HG03571 (cell line): ENCODE results near the gene CST3.
"Not testable (repeated sequence)": the region's sequence is repeated elsewhere in the genome, so short reads cannot be mapped to it uniquely, and the experiment has no call there.

ENCODE experiments used
- ATAC-seq: cut with Tn5 transposase; IDR thresholded peaks from one replicate; pipeline ENCODE4 v1.9.1; 2021; ENCODE audit not compliant: unreplicated experiment

Gene CST3

DNA sequence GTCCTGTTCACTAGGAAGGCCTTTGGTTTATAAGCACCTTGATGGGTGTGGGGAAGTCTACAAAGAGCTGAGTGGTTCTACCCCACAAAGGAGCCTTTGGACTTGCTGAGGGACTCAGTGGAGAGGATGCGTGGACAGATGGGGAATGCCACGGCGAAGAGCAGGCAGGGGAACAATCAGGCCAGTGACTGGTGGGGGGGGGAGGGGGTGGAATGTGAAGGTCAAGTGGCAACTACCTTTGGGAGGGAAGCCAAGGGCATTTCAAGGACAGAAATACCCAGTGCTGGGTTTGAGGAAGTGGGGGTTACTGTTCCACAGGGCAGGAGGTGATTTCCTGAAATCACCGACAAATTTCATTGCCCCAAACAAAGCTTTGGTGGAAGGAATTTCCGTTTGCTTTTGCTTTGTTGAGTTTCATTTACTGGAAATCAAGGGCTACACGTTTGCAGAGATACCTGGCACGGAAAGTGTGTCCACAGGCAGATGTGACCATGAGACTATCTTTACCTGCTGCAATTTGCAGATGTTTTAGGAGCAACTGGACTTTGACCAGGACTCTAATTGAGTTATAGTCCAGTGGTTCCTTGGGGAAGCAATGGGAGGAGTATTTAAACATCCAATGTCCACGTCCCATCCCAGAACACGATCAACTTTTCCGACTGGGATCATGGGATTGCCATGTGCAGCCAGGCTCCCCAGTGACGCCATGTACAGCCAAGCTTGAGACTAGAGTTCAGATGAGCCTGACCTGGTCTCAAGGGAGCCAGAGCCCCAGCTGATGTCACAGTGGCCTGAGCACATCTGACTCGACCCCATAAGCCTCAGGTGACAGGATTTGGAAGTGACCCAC is 8.0 kb downstream of the CST3 start:
- ATAC-seq: no peak

- ATAC-seq: no peak
Observed at GRCh38 chr20:23629017-23629541, 8.7 kb downstream of the CST3 start.

DNA sequence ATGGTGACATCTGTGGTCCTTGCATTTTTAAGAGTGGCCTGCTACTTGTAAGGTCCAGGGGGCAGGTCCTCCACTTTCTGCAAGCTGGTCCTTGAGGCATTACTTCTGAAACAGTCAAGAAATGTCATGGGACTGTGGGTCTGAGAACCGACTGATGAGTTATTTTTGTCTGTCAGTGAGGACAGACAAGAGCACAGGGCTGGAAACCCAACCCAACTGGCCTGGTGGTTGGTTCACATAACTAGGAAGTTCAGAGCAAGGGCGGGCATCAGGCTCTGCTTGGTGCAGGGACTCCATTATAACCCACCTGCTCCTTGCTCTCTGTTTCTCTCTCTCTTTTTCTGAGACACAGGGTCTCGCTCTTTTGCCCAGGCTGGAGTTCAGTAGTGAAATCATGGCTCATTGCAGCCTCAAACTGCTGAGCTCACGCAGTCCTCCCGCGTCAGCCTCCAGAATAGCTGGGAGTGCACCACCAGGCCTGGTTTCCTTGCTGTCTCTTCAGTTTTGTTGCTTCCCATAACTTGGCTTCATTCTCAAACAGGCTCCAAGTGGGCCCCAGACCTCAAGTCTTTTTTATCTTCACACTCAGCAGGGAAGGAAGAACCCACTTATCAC is 9.2 kb downstream of the CST3 start:
- ATAC-seq: no peak

DNA sequence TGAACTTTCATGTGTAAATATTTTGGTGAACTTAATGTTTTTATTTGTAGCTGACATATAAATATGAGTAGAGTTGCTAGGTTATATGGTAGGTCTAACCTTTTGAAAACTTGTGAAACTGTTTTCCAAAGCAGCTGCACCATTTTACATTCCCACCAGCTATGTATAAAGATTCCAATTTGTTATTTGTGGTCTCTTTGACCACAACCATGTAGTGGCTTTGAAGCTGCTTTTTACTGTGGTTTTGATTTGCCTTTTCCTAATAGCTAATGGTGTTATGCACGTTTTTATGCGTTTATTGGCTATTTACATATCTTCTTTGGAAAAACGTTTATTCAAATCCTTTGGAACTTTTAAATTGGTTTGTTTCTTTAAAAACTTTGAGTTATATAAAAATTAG is 10.3 kb downstream of the CST3 start:
- ATAC-seq: no peak

DNA sequence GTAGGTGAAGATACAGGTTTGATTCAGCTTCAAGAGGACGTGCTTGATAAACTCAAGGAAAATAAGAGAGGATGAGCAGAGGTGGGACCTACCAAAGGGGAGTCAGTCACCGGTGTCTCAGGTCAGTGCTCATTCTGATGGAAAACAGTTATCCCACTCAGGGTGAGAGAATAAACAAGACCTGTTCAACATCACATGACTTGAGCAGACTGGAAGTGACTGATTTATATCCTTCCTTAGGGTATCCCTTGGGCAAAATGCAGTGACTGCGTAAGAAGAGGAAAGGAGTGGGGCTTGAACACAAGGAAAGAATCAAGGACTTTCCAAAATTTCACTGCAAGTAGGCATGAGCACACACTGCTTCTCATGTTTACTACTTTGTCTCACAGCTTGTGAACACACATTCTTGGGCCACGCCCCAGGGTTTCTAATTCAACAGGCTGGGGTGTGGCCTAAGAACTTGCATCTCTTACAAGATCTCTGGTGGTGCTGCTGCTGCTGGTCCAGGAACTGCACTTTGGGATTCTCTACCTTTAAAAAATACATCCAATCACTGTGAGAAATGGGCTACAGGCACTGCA is 11.6 kb downstream of the CST3 start:
- no peak for ATAC-seq

DNA sequence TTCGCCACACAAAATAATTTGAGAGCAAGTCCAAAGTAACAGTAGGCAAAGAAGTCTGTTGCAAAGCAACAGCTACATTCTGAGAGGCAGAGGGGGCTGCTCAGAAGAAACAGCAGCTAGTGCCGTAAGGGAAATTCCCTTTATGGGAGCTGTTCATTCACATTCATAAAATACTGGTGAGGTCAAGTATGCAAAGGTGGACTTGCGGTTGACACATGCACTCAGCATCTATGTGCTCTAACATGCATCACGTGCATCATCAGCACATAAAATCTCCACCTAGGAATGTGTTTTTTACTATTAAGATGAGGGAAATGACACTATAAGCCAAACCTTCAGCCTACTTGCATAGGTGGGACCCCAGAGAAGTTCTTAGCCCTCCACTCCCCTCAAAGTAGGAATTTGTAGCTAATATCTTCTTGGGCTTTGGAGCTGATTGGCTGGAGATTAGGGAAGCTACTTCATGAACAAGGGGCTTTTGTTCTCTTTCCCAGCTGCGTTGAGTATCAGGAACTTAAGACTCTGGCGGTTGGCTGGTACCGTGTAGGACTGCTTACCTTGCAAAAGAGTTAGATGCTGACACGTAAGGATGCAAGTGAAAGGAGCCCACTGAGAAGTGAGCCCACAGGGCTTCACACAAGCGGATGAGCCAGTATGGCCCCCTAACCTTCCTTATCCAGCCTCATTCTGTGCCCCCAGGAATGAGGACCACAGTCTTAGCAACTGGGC is 12.4 kb downstream of the CST3 start:
- ATAC-seq: no peak

GRCh38 chr20:23624324-23624691 is 13.4 kb downstream of the CST3 start:
- ATAC-seq: no peak

DNA sequence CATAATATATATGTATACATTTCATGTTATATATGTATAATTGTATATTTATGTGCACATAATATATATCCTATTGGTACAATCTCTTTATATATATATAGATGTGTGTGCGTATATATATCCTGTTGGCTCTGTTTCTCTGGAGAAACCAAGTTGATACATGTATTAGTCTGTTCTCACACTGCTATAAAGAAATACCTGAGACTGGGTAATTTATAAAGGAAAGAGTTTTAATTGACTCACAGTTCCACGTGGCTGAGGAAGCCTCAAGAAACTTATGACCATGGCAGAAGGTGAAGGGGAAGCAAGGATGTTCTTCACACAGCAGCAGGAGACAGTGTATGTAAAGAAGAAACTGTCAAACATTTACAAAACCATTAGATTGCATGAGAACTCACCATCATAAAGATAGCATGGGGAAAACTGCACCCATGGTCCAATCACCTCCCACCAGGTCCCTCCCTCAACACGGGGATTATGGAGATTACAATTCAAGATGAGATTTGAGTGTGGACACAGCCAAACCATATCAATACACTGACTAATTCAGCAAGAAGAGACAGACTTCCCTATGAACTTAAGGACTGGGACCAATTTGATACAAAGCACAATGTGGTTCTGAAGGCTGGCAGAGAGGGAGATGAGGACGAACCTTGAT is 14.0 kb downstream of the CST3 start:
- no peak for ATAC-seq

GRCh38 chr20:23622839-23623343 is 14.9 kb downstream of the CST3 start:
- ATAC-seq: no peak

DNA sequence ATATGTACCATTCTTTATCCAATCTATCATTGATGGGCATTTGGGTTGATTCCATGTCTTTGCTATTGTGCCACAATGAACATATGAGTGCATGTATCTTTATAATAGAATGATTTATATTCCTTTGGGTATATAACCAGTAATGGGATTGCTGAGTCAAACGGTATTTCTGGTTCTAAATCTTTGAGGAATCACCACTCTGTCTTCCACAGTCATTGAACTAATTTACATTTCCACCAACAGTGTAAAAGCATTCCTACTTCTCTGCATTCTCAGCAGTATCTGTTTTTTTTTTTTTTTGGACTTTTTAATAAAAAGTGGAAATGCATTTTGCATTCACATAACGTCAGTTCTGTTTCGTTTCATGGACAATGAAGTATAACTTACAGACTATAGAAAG is 15.4 kb downstream of the CST3 start:
- ATAC-seq: not testable (repeated sequence)

DNA sequence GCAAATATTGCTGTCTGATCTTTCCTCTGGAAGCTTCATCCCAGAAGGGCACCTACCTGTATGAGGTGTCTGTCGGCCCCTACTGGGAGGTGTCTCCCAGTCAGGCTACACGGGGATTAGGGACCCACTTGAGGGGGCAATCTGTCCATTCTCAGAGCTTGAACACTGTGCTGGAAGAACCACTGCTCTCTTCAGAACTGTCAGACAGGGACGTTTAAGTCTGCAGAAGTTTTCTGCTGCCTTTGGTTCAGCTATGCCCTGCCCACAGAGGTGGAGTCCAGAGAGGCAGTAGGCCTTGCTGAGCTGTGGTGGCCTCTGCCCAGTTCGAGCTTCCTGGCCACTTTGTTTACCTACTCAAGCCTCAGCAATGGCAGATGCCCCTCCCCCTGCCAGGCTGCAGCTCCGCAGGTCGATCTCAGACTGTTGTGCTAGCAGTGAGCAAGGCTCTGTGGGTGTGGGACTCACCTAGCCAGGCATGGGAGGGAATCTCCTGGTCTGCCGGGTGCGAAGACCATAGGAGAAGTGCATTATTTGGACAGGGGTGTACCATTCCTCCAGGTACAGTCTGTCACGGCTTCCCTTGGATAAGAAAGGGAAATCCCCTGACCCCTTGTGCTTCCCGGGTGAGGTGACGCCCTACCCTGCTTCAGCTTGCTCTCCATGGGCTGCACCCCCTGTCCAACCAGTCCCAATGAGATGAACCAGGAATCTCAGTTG is 16.9 kb downstream of the CST3 start:
- ATAC-seq: not testable (repeated sequence)

- ATAC-seq: no peak
Observed at GRCh38 chr20:23614163-23614562, 23.6 kb downstream of the CST3 start.

GRCh38 chr20:23613676-23614075 is 24.1 kb downstream of the CST3 start:
- ATAC-seq: no peak

- ATAC-seq: no peak
Observed at GRCh38 chr20:23612396-23612795, 25.4 kb downstream of the CST3 start.

- no peak for ATAC-seq
Observed at GRCh38 chr20:23609486-23610109, 28.2 kb downstream of the CST3 start.

GRCh38 chr20:23608251-23608846 is 29.4 kb downstream of the CST3 start:
- ATAC-seq: no peak

DNA sequence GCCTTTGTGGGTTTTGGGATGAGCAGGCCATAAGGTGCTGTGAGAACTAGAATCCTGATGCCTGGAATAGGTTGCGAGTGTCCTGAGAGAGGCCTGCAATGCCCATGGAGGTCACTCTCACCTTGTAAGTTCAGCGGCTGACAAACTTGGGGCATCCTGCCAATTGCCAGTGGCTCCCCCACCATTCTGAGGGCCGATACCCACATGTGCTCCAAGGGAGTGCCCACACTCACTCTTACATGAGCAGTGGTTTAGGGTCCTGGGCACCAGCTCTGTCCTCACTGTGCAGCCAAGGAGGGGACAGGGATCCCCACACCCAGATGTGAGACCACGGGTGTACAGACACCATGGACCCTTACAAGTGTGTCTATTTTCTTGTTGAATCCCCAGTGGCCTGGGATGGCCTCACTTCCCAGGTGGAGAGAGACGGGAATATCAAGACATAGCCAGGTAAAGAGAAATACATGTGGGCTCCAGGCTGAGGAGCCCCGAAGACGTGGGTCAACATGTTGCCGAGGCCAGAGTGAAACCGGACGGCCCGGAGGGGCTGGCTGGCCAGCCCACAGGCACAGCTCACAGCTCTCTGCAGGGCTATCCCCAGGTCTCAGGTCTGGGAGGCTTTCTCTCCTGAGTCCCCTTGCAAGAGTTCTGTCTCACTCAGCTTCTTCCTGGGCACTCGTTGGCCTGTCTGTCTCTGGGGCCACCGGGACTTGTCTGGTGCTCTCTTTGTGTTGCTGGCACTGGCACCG is 30.1 kb downstream of the CST3 start:
- no peak for ATAC-seq

DNA sequence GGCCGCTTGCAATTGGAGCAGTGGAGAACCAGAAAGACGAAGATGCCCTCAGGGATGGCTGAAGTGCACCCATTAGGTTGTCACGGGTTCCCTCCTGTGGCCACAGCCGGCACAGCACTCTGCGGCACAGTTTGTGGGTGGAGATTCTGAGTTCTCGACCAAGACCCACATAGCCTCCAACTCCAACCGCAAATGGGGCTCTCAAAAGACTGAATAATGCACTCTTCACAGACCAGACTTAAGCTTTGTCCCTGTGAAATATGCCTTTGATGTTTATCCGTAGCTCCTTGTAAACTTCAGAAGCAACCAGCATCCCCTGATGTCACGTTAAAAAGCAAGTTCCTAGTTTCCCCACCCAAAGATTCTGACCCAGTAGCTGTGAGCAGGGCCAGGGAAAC is 31.1 kb downstream of the CST3 start:
- ATAC-seq: peak; percentile 78
